Tibial nerve (tissue), 3 donors: ENCODE data around the gene EFNB2.

Experiments
- POLR2A ChIP-seq, 2 donors: fragments of 450-650 bp; IDR thresholded peaks; one replicate each; pipeline ENCODE4 v1.6.1; 2017; ENCODE audit warnings: antibody characterized with exemption in 2 of 2, mild to moderate bottlenecking in 2 of 2, moderate library complexity in 2 of 2
- TF ChIP-seq, protein P1 (sequence below), 5 experiments: fragments of 200-600 bp in 3 of 5; fragments of 450-650 bp in 2 of 5; sonication (generic) in 3 of 5; IDR thresholded peaks; one replicate each; pipeline ENCODE4 v1.5.1; 2016 to 2019; ENCODE audit warnings: antibody characterized with exemption in 5 of 5, mild to moderate bottlenecking in 3 of 5, moderate library complexity in 2 of 5

- TF ChIP-seq, protein P1, sequence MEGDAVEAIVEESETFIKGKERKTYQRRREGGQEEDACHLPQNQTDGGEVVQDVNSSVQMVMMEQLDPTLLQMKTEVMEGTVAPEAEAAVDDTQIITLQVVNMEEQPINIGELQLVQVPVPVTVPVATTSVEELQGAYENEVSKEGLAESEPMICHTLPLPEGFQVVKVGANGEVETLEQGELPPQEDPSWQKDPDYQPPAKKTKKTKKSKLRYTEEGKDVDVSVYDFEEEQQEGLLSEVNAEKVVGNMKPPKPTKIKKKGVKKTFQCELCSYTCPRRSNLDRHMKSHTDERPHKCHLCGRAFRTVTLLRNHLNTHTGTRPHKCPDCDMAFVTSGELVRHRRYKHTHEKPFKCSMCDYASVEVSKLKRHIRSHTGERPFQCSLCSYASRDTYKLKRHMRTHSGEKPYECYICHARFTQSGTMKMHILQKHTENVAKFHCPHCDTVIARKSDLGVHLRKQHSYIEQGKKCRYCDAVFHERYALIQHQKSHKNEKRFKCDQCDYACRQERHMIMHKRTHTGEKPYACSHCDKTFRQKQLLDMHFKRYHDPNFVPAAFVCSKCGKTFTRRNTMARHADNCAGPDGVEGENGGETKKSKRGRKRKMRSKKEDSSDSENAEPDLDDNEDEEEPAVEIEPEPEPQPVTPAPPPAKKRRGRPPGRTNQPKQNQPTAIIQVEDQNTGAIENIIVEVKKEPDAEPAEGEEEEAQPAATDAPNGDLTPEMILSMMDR (IDR thresholded peaks at IDR 0.05), result no peak
- TF ChIP-seq POLR2A (IDR thresholded peaks at IDR 0.05), result no peak
Observed at GRCh38 chr13:106489849-106490568, 45.5 kb downstream of the EFNB2 start.
